Measurements from ENCODE around the gene ANO1.

GRCh38 chr11:70139785-70140410, 61.8 kb downstream of the ANO1 start:
- TF ChIP-seq EZH2 (IDR thresholded peaks at IDR 0.05; ENCODE audit: insufficient read depth, low read length): no peak
- TF ChIP-seq CTCF (IDR thresholded peaks at IDR 0.05; ENCODE audit: insufficient read depth, low read depth, low read length): no peak
